ENCODE results near the gene GFI1B. TPM values are rescaled to one million over a fixed set of nuclear protein-coding genes. Genes with fewer than 3 reads are reported as not detected.

The GFI1B gene
- total RNA-seq, 1 experiment from 2014 or later: 0.77 TPM

DNA sequence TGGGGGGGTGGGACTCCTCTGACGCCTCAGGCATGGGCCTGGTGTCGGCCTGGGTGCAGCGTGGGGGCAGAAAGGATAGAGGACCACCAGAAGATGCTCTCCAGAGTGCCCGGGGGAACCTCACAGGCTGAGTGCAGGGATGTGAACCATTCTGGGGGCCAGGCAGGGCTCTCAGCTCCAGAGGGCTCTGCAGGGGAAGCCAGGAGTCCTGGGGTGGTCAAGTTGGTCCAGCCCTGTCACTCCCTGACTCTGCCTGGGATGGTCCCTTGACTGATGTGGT, 6.5 kb downstream of the GFI1B start:
- ChIA-PET CTCF (interaction anchor here (0.7 to 1.6 kb wide), 2 partner anchors 7 to 13 kb away, joined by 3 read pairs; no protein-coding TSS in a partner anchor), POLR2A (no interaction called here)
- Mint-ChIP-seq H3K9me3 (no peaks in the 10 kb centered on the region; the same call in 1 of the 2 replicates), H3K27me3 (ENCODE audit: low read depth) (peaks cover 3% of the 10 kb centered on the region; the same call in 1 of the 2 replicates), H3K36me3 (no peaks in the 10 kb centered on the region), H3K4me3 (no peak overlapping the region), H3K4me1 (no peaks in the 10 kb centered on the region; the same call in 1 of the 2 replicates), H3K27ac (no peak overlapping the region)
- TF ChIP-seq SMAD3 (CRISPR knock-in tag; IDR thresholded peaks at IDR 0.05; ENCODE audit: borderline replicate concordance): no peak
- TF ChIP-seq CBFB (CRISPR knock-in tag; IDR thresholded peaks at IDR 0.05; ENCODE audit: low read depth): no peak
- no peak for TF ChIP-seq TEAD1 (CRISPR knock-in tag; IDR thresholded peaks at IDR 0.05)
- TF ChIP-seq, protein P1, sequence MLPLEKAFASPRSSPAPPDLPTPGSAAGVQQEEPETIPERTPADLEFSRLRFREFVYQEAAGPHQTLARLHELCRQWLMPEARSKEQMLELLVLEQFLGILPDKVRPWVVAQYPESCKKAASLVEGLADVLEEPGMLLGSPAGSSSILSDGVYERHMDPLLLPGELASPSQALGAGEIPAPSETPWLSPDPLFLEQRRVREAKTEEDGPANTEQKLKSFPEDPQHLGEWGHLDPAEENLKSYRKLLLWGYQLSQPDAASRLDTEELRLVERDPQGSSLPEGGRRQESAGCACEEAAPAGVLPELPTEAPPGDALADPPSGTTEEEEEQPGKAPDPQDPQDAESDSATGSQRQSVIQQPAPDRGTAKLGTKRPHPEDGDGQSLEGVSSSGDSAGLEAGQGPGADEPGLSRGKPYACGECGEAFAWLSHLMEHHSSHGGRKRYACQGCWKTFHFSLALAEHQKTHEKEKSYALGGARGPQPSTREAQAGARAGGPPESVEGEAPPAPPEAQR (CRISPR knock-in tag; IDR thresholded peaks at IDR 0.05): no peak
- no peak for TF ChIP-seq SMAD4 (CRISPR knock-in tag; IDR thresholded peaks at IDR 0.05)
- no peak for TF ChIP-seq EMX1 (CRISPR knock-in tag; IDR thresholded peaks at IDR 0.05)
- TF ChIP-seq, protein P2, sequence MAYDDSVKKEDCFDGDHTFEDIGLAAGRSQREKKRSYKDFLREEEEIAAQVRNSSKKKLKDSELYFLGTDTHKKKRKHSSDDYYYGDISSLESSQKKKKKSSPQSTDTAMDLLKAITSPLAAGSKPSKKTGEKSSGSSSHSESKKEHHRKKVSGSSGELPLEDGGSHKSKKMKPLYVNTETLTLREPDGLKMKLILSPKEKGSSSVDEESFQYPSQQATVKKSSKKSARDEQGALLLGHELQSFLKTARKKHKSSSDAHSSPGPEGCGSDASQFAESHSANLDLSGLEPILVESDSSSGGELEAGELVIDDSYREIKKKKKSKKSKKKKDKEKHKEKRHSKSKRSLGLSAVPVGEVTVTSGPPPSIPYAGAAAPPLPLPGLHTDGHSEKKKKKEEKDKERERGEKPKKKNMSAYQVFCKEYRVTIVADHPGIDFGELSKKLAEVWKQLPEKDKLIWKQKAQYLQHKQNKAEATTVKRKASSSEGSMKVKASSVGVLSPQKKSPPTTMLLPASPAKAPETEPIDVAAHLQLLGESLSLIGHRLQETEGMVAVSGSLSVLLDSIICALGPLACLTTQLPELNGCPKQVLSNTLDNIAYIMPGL (CRISPR knock-in tag; IDR thresholded peaks at IDR 0.05): no peak
- ATAC-seq: no peak
- DNase-seq (ENCODE audit: low spot score): no peak

DNA sequence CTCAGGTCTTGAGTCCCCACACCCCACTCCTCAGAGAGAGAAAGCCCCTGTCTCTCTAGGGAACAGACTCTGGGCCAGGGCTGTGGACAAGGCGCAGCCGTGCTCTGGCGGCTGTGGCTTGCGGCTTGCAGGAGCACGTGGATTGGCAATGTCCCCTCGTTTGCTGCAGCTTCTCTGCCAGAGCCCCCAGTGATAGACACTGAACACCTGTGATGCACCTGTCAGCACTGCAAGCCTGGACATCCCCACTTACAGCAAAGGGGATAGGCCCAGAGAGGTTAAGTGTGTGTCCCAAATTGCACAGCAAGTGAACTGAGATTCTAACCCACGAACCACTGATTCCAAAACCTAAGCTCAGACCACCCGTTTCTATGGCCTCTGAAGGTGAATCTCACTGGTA, 7.0 kb downstream of the GFI1B start:
- no peak for ATAC-seq
- Mint-ChIP-seq H3K27ac (no peak overlapping the region), H3K4me3 (no peak overlapping the region), H3K27me3 (ENCODE audit: low read depth) (peaks cover 3% of the 10 kb centered on the region; the same call in 1 of the 2 replicates), H3K4me1 (peaks cover 4% of the 10 kb centered on the region; the same call in 1 of the 2 replicates), H3K9me3 (peaks cover 5% of the 10 kb centered on the region), H3K36me3 (no peaks in the 10 kb centered on the region)
- TF ChIP-seq EMX1 (CRISPR knock-in tag; IDR thresholded peaks at IDR 0.05) (no peak), GABPB1 (CRISPR knock-in tag; IDR thresholded peaks at IDR 0.05) (no peak), NR2C2 (CRISPR knock-in tag; IDR thresholded peaks at IDR 0.05) (no peak), ZNF232 (CRISPR knock-in tag; IDR thresholded peaks at IDR 0.05) (no peak), ZNF396 (CRISPR knock-in tag; IDR thresholded peaks at IDR 0.05; ENCODE audit: borderline replicate concordance) (no peak), ZNF219 (CRISPR knock-in tag; IDR thresholded peaks at IDR 0.05; ENCODE audit: borderline replicate concordance) (no peak)
- TF ChIP-seq, protein P2 (CRISPR knock-in tag; IDR thresholded peaks at IDR 0.05): no peak
- TF ChIP-seq, protein P3, sequence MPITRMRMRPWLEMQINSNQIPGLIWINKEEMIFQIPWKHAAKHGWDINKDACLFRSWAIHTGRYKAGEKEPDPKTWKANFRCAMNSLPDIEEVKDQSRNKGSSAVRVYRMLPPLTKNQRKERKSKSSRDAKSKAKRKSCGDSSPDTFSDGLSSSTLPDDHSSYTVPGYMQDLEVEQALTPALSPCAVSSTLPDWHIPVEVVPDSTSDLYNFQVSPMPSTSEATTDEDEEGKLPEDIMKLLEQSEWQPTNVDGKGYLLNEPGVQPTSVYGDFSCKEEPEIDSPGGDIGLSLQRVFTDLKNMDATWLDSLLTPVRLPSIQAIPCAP (CRISPR knock-in tag; IDR thresholded peaks at IDR 0.05): no peak
- TF ChIP-seq, protein P4, sequence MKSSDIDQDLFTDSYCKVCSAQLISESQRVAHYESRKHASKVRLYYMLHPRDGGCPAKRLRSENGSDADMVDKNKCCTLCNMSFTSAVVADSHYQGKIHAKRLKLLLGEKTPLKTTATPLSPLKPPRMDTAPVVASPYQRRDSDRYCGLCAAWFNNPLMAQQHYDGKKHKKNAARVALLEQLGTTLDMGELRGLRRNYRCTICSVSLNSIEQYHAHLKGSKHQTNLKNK (CRISPR knock-in tag; IDR thresholded peaks at IDR 0.05): no peak
- TF ChIP-seq, protein P5, sequence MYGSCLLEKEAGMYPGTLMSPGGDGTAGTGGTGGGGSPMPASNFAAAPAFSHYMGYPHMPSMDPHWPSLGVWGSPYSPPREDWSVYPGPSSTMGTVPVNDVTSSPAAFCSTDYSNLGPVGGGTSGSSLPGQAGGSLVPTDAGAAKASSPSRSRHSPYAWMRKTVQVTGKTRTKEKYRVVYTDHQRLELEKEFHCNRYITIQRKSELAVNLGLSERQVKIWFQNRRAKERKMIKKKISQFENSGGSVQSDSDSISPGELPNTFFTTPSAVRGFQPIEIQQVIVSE (CRISPR knock-in tag; IDR thresholded peaks at IDR 0.05; ENCODE audit: borderline replicate concordance): no peak
- ChIA-PET POLR2A (interaction anchor here (0.8 kb wide), 1 partner anchor 18 kb away, joined by 3 read pairs; no protein-coding TSS in a partner anchor), CTCF (interaction anchor here (0.7 to 1.6 kb wide), 2 partner anchors 8 to 14 kb away, joined by 3 read pairs; no protein-coding TSS in a partner anchor)
- DNase-seq (ENCODE audit: low spot score): no peak

DNA sequence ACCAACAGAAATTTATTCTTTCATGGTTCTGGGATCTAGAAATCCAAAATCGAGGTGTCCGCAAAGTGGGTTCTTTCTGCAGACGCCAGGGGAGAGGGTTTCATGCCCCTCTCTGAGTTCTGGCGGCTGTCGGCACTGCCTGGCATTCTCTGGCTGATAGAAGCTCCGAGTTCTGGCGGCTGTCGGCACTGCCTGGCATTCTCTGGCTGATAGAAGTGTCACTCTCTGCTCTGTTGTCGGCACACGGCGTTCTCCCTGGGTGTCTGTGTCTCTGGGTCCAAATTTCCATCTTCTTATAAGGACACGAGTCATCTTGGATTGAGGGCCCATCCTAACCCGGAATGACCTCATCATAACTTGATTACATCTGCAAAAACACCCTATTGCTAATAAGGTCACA, 7.6 kb downstream of the GFI1B start:
- no peaks in the 10 kb centered on the region for H3K36me3 Mint-ChIP-seq
- ChIA-PET POLR2A (interaction anchor here (0.8 kb wide), 1 partner anchor 17 kb away, joined by 3 read pairs; no protein-coding TSS in a partner anchor), CTCF (no interaction called here)
- H3K4me3 Mint-ChIP-seq: no peak overlapping the region
- H3K27ac Mint-ChIP-seq: no peak overlapping the region
- peaks cover 3% of the 10 kb centered on the region; the same call in 1 of the 2 replicates for H3K27me3 Mint-ChIP-seq (ENCODE audit: low read depth)
- H3K4me1 Mint-ChIP-seq: peaks cover 4% of the 10 kb centered on the region; the same call in 1 of the 2 replicates
- H3K9me3 Mint-ChIP-seq: peaks cover 5% of the 10 kb centered on the region
- DNase-seq (ENCODE audit: low spot score) (no peak), ATAC-seq (no peak)
- TF ChIP-seq JUN (CRISPR knock-in tag; IDR thresholded peaks at IDR 0.05) (no peak), ESRRA (CRISPR knock-in tag; IDR thresholded peaks at IDR 0.05; ENCODE audit: borderline replicate concordance) (no peak), HMGA2 (CRISPR knock-in tag; IDR thresholded peaks at IDR 0.05) (no peak), TEAD1 (CRISPR knock-in tag; IDR thresholded peaks at IDR 0.05) (no peak), FOXJ3 (CRISPR knock-in tag; IDR thresholded peaks at IDR 0.05; ENCODE audit: borderline replicate concordance) (no peak), NR1H2 (CRISPR knock-in tag; IDR thresholded peaks at IDR 0.05) (no peak)
- TF ChIP-seq, protein P2 (CRISPR knock-in tag; IDR thresholded peaks at IDR 0.05): no peak
- TF ChIP-seq, protein P6, sequence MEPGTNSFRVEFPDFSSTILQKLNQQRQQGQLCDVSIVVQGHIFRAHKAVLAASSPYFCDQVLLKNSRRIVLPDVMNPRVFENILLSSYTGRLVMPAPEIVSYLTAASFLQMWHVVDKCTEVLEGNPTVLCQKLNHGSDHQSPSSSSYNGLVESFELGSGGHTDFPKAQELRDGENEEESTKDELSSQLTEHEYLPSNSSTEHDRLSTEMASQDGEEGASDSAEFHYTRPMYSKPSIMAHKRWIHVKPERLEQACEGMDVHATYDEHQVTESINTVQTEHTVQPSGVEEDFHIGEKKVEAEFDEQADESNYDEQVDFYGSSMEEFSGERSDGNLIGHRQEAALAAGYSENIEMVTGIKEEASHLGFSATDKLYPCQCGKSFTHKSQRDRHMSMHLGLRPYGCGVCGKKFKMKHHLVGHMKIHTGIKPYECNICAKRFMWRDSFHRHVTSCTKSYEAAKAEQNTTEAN (CRISPR knock-in tag; IDR thresholded peaks at IDR 0.05): no peak

Measured in WTC11 (cell line).